KOPT-K1 (cell line): ENCODE data around the gene PKD2L2.
"Not testable (repeated sequence)": the region's sequence is repeated elsewhere in the genome, so short reads cannot be mapped to it uniquely, and the experiment has no call there.

Source experiments
- H3K27ac ChIP-seq: fragments of 200-600 bp; sonication (generic); 2 replicates; pipeline ENCODE4 v1.5.1; 2016; ENCODE audit warnings: antibody characterized with exemption, mild to moderate bottlenecking, low read depth, low read length; ENCODE audit not compliant: poor library complexity, severe bottlenecking
- H3K36me3 ChIP-seq: fragments of 200-600 bp; sonication (generic); 2 replicates; pipeline ENCODE4 v1.5.1; 2017; ENCODE audit warnings: antibody characterized with exemption, mild to moderate bottlenecking, low read length, moderate library complexity; ENCODE audit not compliant: insufficient read depth
- H3K9me3 ChIP-seq: fragments of 200-600 bp; sonication (generic); 2 replicates; pipeline ENCODE4 v1.5.1; 2017; ENCODE audit warnings: antibody characterized with exemption, low read length, mild to moderate bottlenecking; ENCODE audit not compliant: insufficient read depth, poor library complexity, severe bottlenecking

Gene PKD2L2

DNA sequence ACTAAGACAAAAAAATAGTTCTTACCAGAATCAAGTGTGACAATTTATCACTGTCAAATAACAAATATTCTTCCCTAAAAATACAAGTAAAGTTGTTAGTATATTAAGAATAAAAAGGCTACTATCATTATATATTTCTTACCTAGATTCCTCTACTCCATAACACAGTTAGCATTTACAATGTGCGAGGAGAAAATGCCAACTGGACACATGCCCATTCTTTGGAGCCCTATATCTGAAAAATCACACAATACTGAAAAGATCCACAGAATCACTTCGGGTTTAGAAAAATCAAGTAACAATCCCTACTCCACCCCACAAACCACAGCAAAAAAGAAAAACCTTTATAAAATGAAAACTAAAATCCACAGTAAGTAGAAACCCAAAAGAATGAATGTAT lies 70.9 kb downstream of the PKD2L2 start:
- Histone ChIP-seq H3K27ac (no peak overlapping the region), H3K9me3 (no peaks in the 10 kb centered on the region), H3K36me3 (peaks cover 99% of the 10 kb centered on the region)

DNA sequence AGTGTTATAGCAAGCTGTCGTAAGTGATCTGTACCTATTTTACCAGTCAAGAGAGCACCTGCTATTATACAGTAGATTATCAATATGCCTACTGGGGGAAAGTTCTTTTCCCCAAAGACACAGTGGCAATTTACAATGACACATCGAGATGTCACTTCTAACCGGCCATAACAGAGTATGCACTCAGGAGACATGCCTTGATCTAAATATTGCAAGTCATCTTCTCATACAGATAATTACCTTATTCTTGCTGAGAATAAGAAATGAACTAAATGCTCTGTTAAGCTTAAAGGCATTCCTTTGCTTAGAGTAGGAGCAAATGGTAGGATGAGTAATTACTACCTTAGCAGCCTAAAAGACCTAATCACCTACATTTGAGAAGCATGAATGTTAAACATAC lies 71.6 kb downstream of the PKD2L2 start:
- peaks cover 99% of the 10 kb centered on the region for H3K36me3 ChIP-seq
- H3K27ac ChIP-seq: no peak overlapping the region
- H3K9me3 ChIP-seq: no peaks in the 10 kb centered on the region

DNA sequence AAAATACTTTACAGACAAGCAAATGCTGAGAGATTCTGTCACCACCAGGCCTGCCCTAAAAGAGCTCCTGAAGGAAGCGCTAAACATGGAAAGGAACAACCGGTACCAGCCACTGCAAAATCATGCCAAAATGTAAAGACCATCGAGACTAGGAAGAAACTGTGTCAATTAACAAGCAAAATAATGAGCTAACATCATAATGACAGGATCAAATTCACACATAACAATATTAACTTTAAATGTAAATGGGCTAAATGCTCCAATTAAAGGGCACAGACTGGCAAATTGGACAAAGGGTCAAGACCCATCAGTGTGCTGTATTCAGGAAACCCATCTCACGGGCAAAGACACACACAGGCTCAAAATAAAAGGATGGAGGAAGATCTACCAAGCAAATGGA lies 81.1 kb downstream of the PKD2L2 start:
- peaks cover 38% of the 10 kb centered on the region for H3K36me3 ChIP-seq
- H3K9me3 ChIP-seq, H3K27ac ChIP-seq: not testable (repeated sequence)

DNA sequence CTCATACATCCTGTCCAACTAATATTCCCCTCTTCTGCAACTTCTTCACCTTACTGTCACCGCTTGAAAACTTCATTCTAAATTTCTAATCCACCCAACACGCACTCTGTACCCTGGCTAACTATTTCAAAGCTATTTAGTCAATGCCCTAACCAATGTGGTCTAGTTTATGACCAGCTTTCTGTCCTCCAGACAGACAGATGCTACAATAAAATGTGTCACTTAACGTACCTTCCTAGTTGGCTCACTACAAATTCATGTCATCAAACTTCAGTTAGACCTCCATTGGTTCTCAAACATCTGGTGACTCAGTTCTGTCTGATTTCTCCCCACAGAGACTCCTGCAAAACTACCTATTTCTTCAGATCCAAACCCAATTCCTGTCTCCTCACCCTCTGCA lies 86.0 kb downstream of the PKD2L2 start:
- Histone ChIP-seq H3K27ac (no peak overlapping the region), H3K9me3 (peaks cover 9% of the 10 kb centered on the region), H3K36me3 (peaks cover 57% of the 10 kb centered on the region)

GRCh38 chr5:137989419-137989818 lies 100.2 kb downstream of the PKD2L2 start:
- peaks cover 77% of the 10 kb centered on the region for H3K36me3 ChIP-seq
- H3K27ac ChIP-seq: no peak overlapping the region
- no peaks in the 10 kb centered on the region for H3K9me3 ChIP-seq
